Measurements from ENCODE around the gene CACNA1B. TPM values are rescaled to one million over a fixed set of nuclear protein-coding genes. Genes with fewer than 3 reads are reported as not detected.
"Not testable (repeated sequence)": the region's sequence is repeated elsewhere in the genome, so short reads cannot be mapped to it uniquely, and the experiment has no call there.

CACNA1B gene
- total and polyA plus RNA-seq, 2 donors (not counting 1 experiment from before 2014, with no cell fraction given) = 0.15 TPM; not detected in 1

GRCh38 chr9:138139096-138139495 is 261.5 kb downstream of the CACNA1B start:
- H3K4me1 Mint-ChIP-seq; H3K79me2 ChIP-seq (ENCODE audit: control insufficient read depth, insufficient read depth, low read length); DNase-seq; CTCF ChIA-PET; H4K20me1 ChIP-seq (ENCODE audit: control insufficient read depth, insufficient read depth, low read length, poor library complexity, severe bottlenecking); H3K27ac ChIP-seq (ENCODE audit: low read length in 2 of 2); H3K9me3 Mint-ChIP-seq (ENCODE audit: insufficient read depth); intact Hi-C loops (cut with micrococcal nuclease); H2AFZ ChIP-seq (ENCODE audit: insufficient read depth, low read depth, low read length, poor library complexity, severe bottlenecking); H3K9ac ChIP-seq (ENCODE audit: low read length); H3K4me1 ChIP-seq (ENCODE audit: control insufficient read depth in 2 of 2, insufficient read depth in 2 of 2, low read length in 2 of 2); ATAC-seq (ENCODE audit: low read depth); H3K36me3 ChIP-seq (replicated peaks in 1 of 2; ENCODE audit: control extremely low read depth in 1 of 2, control insufficient read depth in 1 of 2, extremely low read depth in 1 of 2, insufficient read depth in 2 of 2, low read length in 1 of 2); H3K9me3 ChIP-seq (ENCODE audit: control extremely low read depth in 1 of 3, control insufficient read depth in 2 of 3, insufficient read depth in 1 of 3, low read length in 2 of 3); H3K4me2 ChIP-seq (replicated peaks; ENCODE audit: low read depth, low read length, poor library complexity, severe bottlenecking); H3K27ac Mint-ChIP-seq; POLR2A ChIA-PET; H3K27me3 Mint-ChIP-seq; H3K4me3 Mint-ChIP-seq; H3K27me3 ChIP-seq (replicated peaks in 1 of 4; ENCODE audit: control extremely low read depth in 1 of 4, control insufficient read depth in 3 of 4, insufficient read depth in 4 of 4, low read length in 3 of 4); H3K4me3 ChIP-seq (ENCODE audit: control extremely low read depth in 1 of 5, extremely low read depth in 1 of 5, insufficient read depth in 1 of 5, low read depth in 2 of 5, low read length in 4 of 5): not testable (repeated sequence)
- WGBS (ENCODE audit: insufficient coverage) = 94% methylated on average over 11 of the region's 14 CpGs

DNA sequence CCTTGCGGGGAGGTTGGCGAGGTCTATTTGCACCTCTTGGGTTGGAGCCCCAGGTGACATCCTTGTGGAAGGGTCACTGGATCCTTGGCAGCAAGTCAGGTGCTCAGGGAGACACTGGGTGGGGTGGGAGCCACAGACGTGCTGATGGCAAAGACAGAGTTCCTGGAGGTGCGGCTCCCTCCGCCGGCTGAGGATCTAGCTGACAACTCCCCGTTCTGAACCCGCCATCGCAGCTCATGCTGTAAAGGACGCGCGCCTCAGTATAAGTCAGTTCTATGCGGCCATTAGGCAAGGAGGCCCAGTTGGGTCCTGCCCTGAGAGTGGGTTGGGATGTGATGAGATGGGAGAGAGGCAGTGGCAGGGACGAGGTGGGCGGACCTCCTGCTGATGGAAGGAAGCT is 263.4 kb downstream of the CACNA1B start:
- H3K27me3 Mint-ChIP-seq; H3K27ac ChIP-seq (ENCODE audit: low read length in 2 of 2); DNase-seq; H3K9me3 ChIP-seq (ENCODE audit: control extremely low read depth in 1 of 3, control insufficient read depth in 2 of 3, insufficient read depth in 1 of 3, low read length in 2 of 3); H3K9ac ChIP-seq (ENCODE audit: low read length); H4K20me1 ChIP-seq (ENCODE audit: control insufficient read depth, insufficient read depth, low read length, poor library complexity, severe bottlenecking); CTCF ChIA-PET; H2AFZ ChIP-seq (ENCODE audit: insufficient read depth, low read depth, low read length, poor library complexity, severe bottlenecking); H3K27ac Mint-ChIP-seq; H3K27me3 ChIP-seq (replicated peaks in 1 of 4; ENCODE audit: control extremely low read depth in 1 of 4, control insufficient read depth in 3 of 4, insufficient read depth in 4 of 4, low read length in 3 of 4); ATAC-seq (ENCODE audit: low read depth); intact Hi-C loops (cut with micrococcal nuclease); H3K4me1 ChIP-seq (ENCODE audit: control insufficient read depth in 2 of 2, insufficient read depth in 2 of 2, low read length in 2 of 2); H3K79me2 ChIP-seq (ENCODE audit: control insufficient read depth, insufficient read depth, low read length); H3K4me2 ChIP-seq (replicated peaks; ENCODE audit: low read depth, low read length, poor library complexity, severe bottlenecking); H3K4me3 Mint-ChIP-seq; POLR2A ChIA-PET; H3K4me3 ChIP-seq (ENCODE audit: control extremely low read depth in 1 of 5, extremely low read depth in 1 of 5, insufficient read depth in 1 of 5, low read depth in 2 of 5, low read length in 4 of 5); H3K36me3 ChIP-seq (replicated peaks in 1 of 2; ENCODE audit: control extremely low read depth in 1 of 2, control insufficient read depth in 1 of 2, extremely low read depth in 1 of 2, insufficient read depth in 2 of 2, low read length in 1 of 2); H3K4me1 Mint-ChIP-seq; H3K9me3 Mint-ChIP-seq (ENCODE audit: insufficient read depth): not testable (repeated sequence)
- 96% methylated on average over 11 of the region's 15 CpGs for whole genome bisulfite sequencing (ENCODE audit: insufficient coverage)

DNA sequence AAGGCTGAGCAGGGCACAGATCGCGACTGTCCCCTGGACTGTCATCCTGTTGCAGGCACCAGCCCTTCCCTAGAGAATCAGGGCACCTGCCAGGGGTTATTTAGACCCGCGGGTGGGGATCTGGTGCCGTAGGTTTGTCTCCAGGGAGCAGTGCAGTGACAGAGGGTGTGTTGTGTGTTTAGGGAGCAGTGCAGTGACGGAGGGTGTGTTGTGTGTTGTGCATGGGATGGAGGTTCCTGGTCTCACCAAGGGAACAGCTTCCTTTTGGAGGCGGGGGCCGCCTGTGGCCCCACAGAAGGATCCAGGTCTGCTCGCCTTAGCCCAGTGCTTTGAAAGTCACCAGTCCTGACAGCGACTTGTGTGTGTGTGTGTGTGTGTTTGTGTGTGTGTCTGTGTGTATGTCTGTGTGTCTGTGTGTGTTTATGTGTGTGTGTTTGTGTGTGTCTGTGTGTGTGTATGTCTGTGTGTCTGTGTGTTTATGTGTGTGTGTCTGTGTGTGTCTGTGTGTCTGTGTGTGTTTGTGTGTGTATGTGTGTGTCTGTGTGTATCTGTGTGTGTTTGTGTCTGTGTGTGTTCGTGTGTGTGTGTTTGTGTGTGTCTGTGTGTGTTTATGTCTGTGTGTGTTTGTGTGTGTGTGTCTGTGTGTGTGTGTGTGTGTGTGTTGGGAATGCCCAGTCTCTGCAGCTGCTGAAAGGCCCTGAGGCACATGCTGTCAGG is 265.1 kb downstream of the CACNA1B start:
- H3K27me3 Mint-ChIP-seq; H3K4me2 ChIP-seq (replicated peaks; ENCODE audit: low read depth, low read length, poor library complexity, severe bottlenecking); H3K27ac ChIP-seq (ENCODE audit: low read length in 2 of 2); H3K36me3 ChIP-seq (replicated peaks in 1 of 2; ENCODE audit: control extremely low read depth in 1 of 2, control insufficient read depth in 1 of 2, extremely low read depth in 1 of 2, insufficient read depth in 2 of 2, low read length in 1 of 2); CTCF ChIA-PET; H3K9me3 Mint-ChIP-seq (ENCODE audit: insufficient read depth); H3K27me3 ChIP-seq (replicated peaks in 1 of 4; ENCODE audit: control extremely low read depth in 1 of 4, control insufficient read depth in 3 of 4, insufficient read depth in 4 of 4, low read length in 3 of 4); H3K4me1 Mint-ChIP-seq; H3K27ac Mint-ChIP-seq; H3K4me3 ChIP-seq (ENCODE audit: control extremely low read depth in 1 of 5, extremely low read depth in 1 of 5, insufficient read depth in 1 of 5, low read depth in 2 of 5, low read length in 4 of 5); H3K4me1 ChIP-seq (ENCODE audit: control insufficient read depth in 2 of 2, insufficient read depth in 2 of 2, low read length in 2 of 2); H4K20me1 ChIP-seq (ENCODE audit: control insufficient read depth, insufficient read depth, low read length, poor library complexity, severe bottlenecking); intact Hi-C loops (cut with micrococcal nuclease); H3K4me3 Mint-ChIP-seq; ATAC-seq (ENCODE audit: low read depth); DNase-seq; POLR2A ChIA-PET; H2AFZ ChIP-seq (ENCODE audit: insufficient read depth, low read depth, low read length, poor library complexity, severe bottlenecking); H3K79me2 ChIP-seq (ENCODE audit: control insufficient read depth, insufficient read depth, low read length); H3K9ac ChIP-seq (ENCODE audit: low read length); H3K9me3 ChIP-seq (ENCODE audit: control extremely low read depth in 1 of 3, control insufficient read depth in 2 of 3, insufficient read depth in 1 of 3, low read length in 2 of 3): not testable (repeated sequence)
- 79% methylated on average over 11 of the region's 11 CpGs for WGBS (ENCODE audit: insufficient coverage)

DNA sequence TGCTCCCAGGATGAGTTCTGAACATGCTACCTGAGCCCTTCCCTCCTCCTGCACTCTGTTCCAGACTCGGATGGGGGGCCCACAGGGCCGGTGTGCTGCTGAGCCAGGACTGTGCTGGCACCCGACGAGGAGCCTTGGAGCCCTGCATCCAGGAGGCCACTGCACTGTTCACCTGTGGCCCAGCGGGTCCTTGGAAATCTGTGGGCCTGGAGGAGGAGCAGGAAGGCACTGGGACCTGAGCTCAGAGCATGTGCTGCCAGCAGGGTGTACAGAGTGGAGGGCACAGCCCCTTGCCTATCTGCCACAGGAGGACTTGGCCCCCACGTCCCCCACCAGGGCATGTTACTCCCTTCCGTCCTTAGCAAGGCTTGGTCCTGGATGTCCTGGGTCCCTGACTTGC is 265.9 kb downstream of the CACNA1B start:
- CTCF ChIA-PET; H3K79me2 ChIP-seq (ENCODE audit: control insufficient read depth, insufficient read depth, low read length); H3K4me3 Mint-ChIP-seq; H3K4me2 ChIP-seq (replicated peaks; ENCODE audit: low read depth, low read length, poor library complexity, severe bottlenecking); H2AFZ ChIP-seq (ENCODE audit: insufficient read depth, low read depth, low read length, poor library complexity, severe bottlenecking); H3K27ac ChIP-seq (ENCODE audit: low read length in 2 of 2); H3K9me3 Mint-ChIP-seq (ENCODE audit: insufficient read depth); H3K9me3 ChIP-seq (ENCODE audit: control extremely low read depth in 1 of 3, control insufficient read depth in 2 of 3, insufficient read depth in 1 of 3, low read length in 2 of 3); H3K9ac ChIP-seq (ENCODE audit: low read length); DNase-seq; POLR2A ChIA-PET; H3K4me1 ChIP-seq (ENCODE audit: control insufficient read depth in 2 of 2, insufficient read depth in 2 of 2, low read length in 2 of 2); H3K27ac Mint-ChIP-seq; ATAC-seq (ENCODE audit: low read depth); intact Hi-C loops (cut with micrococcal nuclease); H3K4me3 ChIP-seq (ENCODE audit: control extremely low read depth in 1 of 5, extremely low read depth in 1 of 5, insufficient read depth in 1 of 5, low read depth in 2 of 5, low read length in 4 of 5); H4K20me1 ChIP-seq (ENCODE audit: control insufficient read depth, insufficient read depth, low read length, poor library complexity, severe bottlenecking); H3K4me1 Mint-ChIP-seq; H3K27me3 ChIP-seq (replicated peaks in 1 of 4; ENCODE audit: control extremely low read depth in 1 of 4, control insufficient read depth in 3 of 4, insufficient read depth in 4 of 4, low read length in 3 of 4); H3K27me3 Mint-ChIP-seq; H3K36me3 ChIP-seq (replicated peaks in 1 of 2; ENCODE audit: control extremely low read depth in 1 of 2, control insufficient read depth in 1 of 2, extremely low read depth in 1 of 2, insufficient read depth in 2 of 2, low read length in 1 of 2): not testable (repeated sequence)
- WGBS (ENCODE audit: insufficient coverage) = 71% methylated on average over 5 of the region's 7 CpGs
